ENCODE measurements around the gene PTPRD. TPM values are rescaled to one million over a fixed set of nuclear protein-coding genes. Genes with fewer than 3 reads are reported as not detected.
"Not testable (repeated sequence)": the region's sequence is repeated elsewhere in the genome, so short reads cannot be mapped to it uniquely, and the experiment has no call there.

PTPRD gene
- total RNA-seq, 1 experiment from 2014 or later: not detected

DNA sequence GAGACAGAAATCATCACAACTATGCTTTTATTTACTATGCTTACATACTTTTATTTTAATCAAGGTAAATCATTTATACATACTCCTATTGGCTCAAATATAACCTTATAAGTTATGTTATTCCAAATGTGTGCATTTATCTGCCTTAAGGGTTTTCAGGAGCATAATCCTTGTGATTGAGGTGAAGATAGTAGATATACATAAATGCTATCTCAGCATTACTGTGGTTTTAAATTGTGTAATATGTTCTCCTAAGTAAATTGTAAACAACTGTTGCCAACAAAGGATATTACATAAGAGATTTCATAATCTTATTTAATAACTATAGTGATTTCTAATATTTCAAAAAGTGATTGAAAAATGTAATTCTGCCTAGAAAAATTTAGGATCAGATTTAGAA lies 1438.4 kb downstream of the PTPRD start:
- no peak for DNase-seq (ENCODE audit: low read depth)

DNA sequence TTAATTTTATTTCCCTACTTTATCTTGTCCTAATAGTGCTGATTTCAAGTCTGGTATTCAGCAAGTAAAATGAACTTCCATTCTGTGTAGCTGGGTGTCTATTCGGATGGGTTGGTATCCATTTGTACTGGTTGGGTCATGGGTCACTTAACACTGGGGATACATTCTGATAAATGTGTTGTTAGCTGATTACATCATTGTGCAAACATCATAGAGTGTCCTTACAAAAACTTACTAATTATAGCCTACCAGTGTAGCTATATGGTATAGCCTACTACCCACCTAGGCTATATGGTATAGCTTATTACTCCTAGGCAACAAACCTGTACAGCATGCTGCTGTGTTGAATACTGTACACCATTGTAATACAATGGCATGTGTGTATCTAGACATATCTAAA lies 1439.5 kb downstream of the PTPRD start:
- no peak for DNase-seq (ENCODE audit: low read depth)

DNA sequence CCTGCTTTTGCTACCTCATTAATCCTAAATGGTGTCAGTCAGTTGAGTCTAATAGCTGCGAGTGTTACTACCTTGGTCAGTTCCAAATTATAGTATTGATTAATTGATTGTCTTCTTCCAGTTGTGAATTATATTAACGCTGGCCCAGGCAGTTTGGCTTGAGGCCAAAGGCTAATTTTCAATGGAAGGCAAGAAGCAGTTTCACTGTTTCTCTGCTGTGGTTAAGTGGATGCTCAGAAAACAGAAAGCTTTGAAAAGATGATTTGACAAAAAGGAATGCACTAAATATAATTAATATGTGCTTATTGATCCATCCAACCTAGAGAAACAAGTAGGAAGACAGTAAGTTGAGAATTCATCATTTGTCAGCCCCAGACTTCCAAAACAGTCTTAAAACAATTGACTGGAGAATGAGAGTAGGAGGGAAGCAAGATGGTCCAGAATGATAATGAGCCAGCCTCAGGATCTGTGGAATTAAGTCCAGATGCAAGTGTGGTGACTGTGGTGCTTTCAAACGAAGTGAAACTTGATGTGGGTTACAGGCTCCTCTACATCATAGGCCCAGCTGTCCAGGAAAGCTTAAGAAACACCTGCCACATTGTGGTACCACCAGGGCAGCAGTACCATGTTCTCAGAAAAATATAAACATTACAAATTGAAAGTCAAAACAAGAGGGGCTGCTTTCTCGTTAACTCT lies 1442.2 kb downstream of the PTPRD start:
- DNase-seq (ENCODE audit: low read depth): no peak

DNA sequence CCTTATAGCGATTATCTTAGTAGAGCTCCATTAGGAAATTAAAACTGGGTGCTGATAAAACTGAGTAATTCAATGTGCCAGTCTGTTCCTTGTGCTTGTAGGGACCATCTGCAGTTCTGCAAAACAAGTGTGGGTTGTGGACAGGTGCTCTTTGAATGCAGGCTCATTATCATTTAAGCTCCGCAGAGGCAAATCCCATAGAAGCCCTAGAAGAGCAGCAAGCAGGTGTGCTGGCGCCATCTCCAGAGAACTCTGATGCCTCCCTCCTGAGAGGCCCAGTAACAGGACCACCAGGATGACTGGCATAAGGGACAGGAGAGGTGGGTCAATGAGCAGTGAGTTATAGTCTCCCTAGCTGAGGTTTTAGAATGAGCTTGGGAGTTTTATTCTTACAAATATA lies 1470.8 kb downstream of the PTPRD start:
- no peak for DNase-seq (ENCODE audit: low read depth)

DNA sequence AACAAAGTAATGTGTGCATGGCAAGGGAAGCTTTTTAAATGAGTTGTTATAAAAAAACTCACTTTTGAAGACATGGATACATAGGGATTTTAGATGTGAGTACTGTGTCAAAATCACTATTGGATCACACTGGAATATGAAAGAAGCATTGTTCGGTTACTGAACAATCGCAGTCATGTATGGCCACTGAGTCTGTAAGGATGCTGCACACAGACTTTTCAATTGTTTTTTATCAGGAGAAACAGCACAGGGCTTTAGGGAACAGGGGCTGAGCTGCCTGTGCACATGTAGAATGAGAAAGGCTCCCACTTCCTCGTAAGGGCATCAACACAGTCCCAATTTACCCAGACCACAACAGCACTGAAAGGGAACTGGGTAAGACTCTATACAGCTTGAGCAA lies 1479.3 kb downstream of the PTPRD start:
- no peak for DNase-seq (ENCODE audit: low read depth)

DNA sequence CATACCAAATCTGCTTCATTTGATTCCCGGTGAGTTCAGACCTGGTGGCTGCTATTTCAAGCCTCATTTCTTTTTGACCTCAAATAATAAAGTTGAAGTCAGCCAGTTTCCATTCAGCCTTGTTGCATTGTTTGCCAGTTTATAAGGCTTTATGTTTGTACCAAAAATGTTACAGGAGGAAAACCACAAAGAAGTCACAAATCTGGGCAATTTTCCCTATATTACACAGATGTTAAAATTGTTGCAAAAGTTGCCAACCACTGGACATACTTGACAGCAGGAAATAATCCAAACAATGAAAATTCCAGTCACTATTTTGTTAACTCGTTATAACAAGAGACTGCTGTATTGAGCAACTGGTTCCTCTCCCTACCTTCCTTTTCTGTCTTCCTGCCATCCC lies 1488.2 kb downstream of the PTPRD start:
- no peak for DNase-seq (ENCODE audit: low read depth)

DNA sequence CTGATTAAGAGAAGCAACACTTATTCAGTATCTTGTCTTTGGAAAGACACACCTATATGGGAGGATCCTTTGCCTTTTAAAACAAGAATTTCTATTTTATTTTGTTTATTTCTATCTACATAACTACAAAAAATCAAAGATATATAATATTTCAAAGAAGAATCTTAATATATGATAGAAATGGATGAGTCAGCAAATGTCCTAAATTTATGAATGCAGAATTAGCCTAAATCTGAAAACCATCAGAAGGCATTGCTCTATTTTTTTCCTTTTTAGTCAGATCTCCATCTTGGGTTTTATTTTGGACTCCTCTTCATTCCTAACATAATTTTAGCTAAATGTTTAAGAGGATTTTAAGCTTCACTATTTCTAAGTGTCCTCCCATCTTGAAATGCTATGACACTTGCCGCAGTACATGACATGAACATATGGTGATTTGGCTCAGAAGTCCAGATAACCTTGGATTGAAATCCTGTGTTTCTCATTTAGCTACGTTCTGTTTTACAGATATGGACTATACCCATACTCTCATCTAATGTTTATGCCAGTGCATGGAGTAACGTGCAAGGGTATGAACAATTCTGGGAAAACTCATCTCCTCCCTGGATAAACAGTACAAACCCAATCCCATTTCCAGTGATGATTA lies 1490.4 kb downstream of the PTPRD start:
- no peak for DNase-seq (ENCODE audit: low read depth)

DNA sequence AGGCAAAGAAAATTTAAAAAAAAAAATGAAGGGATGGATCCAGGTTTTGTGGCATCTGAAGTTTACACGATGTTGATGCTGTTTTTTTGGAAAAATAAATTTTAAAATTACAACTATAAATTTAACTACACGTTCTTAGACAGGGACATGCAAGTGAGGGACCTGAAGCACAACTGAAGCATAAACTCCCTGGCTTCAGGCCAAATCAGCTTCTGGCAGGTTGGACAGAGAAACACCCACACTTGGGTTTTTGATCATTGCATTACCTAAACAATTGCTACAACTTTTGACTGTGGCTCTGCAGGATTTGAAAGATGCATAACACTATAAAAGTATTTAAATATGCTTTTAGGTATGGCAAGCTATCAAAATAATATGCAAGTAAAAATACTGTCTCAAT lies 1494.9 kb downstream of the PTPRD start:
- no peak for DNase-seq (ENCODE audit: low read depth)

DNA sequence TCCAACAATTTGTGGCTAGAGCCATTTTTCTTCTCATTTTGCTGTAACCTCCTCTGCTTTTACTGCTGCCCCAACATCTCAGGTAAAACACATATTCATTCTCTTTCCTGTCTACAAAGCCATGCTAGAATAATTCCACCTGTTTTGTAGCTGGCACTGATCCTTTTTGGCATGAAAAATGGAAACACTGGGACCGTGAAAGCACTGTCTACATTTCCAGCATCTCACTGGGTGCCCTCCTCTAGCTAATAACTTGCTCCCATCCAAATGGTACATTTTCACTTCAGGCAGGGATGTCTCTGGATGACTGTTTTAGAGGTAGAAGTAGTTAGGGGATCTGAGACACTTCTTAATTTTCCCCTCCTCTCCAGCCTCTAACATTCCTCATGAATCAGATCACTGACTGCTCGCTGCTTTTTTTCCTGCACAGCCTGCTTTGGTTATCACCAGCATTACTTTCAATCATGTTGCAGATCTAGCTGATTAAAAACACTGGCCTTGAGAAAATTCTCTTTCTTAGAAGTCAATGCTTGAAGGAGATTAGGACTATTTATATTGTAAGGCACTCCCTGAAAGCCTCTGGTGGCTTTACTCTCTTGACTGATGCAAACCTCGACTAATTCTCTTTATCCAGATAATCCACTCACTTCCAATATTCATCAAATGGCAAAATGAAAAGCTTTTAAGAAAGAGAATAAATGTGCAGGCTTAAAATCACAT lies 1500.6 kb downstream of the PTPRD start:
- DNase-seq (ENCODE audit: low read depth): no peak

DNA sequence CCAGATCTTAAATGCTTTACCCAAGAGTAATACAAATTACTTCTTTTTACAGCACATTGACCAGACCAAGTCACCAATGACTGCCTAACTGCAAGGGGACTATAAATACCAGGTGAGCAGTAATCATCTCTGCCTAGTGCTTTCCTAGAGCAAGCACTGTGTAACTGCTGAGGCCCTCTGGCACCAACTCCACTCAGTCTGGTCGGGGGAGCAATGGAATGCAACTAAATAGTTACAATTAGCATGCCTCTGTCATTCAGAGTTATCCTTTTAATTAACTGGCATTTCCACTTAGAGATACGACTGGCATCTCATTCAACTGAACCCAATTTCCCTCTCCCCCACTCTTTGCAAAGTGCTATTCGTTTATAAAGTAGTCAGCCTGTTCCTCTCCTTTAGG lies 1504.2 kb downstream of the PTPRD start:
- DNase-seq (ENCODE audit: low read depth): no peak

DNA sequence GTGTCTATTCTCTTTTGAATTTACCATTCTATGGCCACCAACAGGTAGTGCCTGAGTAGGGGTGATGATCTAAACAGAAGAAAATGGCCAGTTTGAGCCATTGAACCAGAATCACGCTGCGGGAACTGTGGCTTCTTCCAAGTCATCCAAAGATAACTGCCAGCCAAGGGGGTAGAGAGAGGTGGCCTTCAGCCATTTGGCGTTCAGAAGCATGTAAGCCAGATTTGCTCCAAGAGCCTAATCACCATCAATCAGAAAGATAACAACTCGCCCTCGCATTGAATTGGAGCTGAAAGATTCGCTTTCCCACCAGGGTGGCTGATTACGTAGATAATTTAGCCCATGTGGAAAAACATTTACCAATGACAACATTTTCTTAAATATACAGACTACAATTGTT lies 1510.5 kb downstream of the PTPRD start:
- no peak for DNase-seq (ENCODE audit: low read depth)

DNA sequence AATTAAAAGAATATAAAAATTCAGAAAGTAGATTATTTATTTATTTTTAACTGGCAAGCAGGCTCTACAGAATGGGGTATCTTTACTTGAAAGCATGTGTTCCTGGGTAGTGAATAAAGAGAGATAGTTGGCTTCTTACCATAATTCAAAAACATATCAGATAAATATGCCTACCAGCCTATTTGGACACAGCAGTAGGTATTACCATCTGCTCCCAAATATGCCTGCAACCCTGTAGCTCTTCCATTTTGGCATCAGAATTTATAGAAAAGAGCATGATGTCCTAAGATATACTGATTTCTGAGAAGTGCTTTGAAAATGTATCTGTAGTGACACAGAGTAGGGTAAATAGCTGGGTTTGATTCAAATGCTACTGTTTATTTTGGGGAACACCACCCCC lies 1512.7 kb downstream of the PTPRD start:
- no peak for DNase-seq (ENCODE audit: low read depth)

DNA sequence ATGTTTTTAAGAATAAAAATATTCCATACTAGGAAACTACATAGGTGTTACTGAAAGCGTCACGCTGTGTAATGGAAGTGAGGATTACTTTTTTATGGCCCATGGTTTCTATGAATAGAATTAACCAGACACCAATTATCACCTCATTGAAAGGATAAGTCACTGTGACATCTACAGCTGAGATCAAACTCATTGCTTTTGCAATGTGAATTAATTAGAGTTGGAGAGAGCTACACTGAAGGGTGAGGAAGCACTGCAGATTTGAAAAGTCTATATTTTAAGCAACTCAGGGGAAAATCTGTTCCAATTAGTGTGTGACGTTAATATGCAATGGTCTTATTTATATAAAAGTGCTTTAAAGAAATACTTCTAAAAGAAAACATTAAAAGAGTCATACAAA lies 1513.2 kb downstream of the PTPRD start:
- DNase-seq (ENCODE audit: low read depth): no peak

DNA sequence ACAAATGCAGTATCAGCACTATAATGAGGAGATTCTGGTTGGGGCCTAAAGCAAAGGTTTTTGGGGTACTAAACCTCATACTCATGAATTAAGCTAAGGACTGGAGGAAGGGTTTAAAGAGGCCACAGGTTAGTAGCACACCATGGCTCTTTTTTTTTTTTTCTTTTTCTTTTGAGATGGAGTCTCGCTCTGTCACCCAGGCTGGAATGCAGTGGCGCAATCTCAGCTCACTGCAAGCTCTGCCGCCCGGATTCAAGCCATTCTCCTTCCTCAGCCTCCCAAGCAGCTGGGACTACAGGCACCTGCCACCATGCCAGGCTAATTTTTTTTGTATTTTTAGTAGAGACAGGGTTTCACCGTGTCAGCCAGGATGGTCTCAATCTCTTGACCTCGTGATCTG lies 1515.5 kb downstream of the PTPRD start:
- DNase-seq (ENCODE audit: low read depth): not testable (repeated sequence)

DNA sequence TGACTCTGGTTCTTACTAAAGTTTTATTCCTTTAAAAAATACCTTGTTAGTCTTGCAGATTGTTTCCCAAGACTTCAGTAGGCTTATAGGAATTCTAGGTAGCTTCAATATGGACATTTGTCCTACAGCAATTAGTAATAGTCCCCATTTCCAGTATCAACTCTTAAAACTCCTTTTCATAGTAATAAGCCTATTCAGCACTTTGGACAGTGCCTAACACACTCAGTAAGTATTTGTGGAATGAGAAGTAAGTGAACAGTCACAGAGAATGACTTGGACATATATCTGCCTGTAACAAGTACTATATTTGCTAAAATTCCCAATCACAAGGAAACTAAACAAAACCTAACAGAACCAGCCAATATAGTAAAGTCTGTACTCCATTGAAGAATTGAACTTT lies 1521.4 kb downstream of the PTPRD start:
- no peak for DNase-seq (ENCODE audit: low read depth)

DNA sequence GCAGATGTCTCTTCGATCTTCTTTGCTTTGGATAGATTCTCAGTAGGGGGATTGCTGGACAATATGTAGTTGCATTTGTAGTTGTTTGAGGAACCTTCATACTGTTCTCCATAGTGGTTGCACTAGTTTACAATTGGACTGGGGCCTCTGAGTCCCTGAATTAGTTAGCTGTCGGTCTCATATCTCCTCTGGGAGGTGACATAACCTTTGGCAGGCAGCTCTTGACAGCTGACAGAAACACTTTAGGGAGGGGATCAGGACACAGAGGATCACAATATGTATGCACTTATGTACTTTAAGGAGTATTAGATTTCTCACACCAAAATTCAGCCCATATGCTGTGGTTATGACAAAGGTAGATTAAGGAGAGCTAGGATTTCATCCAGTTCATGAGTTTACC lies 1533.3 kb downstream of the PTPRD start:
- no peak for DNase-seq (ENCODE audit: low read depth)

DNA sequence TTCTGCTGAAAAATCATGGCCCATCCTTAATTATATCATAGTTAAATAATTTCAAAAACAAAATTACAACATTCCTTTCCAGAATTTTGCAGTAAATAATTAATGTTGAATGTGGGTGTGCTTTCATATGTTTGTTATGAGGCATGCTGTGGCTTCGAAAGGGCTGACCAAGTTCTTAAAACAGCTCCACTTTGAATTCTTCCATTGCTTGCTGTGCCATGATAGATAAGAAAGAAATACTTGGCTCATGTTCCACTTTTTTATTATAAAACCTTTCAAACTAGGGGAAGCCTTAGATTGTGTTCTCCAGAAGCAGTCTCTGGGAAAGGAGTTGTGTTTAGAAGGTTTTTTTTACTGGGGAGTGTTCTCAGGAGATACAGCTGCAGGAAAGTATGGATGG lies 1534.5 kb downstream of the PTPRD start:
- no peak for DNase-seq (ENCODE audit: low read depth)

DNA sequence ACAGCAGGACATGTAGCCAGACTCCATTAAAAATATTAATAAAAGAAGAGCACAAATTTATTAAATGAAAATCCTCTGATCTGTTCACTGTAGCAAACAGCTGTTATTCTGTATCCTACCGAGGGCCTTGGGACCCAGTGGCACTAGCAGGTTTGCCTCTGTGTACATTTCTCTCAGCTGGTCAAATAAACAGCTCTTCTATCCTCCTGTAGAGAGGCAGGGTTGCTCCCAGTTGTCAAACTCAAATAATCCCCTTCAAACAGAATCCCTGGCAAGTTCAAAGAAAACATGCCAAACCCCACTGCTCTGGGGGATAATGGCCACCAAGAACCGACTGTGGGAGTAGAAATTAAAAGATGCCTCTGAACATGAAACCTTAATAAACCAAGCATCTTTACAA lies 1551.2 kb downstream of the PTPRD start:
- no peak for DNase-seq (ENCODE audit: low read depth)

DNA sequence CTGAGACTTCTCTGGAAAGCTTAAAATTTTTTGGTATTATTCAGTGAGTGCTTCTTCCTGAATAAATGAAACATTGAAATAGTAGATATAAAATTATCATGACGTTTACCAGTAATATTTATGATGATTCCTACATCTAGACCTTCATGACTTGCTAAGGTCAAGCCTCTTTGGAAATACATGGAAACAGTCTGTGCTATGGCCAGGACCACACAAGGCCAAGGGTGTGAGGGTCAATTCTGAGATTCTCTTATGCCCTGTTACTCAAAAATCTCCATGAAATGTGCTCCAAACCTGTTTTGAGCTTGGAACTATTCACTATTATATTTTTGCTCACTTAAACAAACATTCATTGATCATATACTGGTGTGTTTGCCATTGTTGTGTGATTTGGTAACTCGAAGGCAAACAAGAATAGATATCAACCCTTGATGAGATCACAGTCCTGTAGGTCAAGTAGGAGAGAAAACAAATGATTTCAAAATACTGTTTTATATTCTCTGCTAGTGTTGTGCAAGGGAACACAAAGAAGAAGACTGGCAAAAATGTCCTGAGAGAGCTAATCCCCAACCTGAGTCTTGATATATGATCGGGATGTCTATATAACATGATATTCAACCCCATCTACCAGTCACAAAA lies 1558.3 kb downstream of the PTPRD start:
- no peak for DNase-seq (ENCODE audit: low read depth)

DNA sequence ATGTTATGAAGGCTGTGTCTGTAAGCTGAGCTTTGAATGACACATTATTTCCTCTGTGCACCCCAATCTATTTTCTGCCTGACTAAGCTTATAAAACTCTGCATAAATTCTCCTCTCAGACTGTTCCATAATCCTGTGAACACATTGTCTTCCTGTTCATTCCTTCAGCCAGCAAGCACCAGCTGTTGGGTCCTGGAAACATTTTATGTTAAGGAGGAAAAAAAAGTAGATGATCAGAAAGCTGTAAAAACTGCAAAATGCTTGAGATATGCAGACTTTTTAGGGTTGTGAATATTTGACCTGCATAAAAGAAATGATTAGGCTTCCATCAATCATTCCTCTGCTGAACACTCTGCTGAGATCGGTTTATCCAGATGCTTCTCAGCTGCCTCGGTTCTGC lies 1567.2 kb downstream of the PTPRD start:
- DNase-seq (ENCODE audit: low read depth): no peak

DNA sequence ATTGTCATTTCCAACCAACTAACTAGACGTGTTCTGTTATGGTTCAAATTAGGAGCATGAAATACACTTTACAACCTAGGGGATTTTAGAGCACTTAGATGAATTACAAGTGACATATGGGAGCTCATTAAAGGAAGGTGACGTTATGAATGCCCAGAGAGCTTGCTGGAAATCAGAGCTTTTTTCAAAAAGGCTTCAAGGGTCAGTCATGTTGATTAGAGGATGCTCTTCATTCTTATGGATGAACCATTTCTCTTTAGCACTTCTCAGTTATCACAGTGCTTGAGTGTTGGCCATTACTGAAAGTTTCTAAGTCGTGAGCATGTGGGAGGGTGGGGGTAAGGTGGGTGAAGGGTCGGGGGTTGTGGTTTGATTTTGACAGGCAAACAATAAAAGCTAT lies 1567.7 kb downstream of the PTPRD start:
- DNase-seq (ENCODE audit: low read depth): no peak

DNA sequence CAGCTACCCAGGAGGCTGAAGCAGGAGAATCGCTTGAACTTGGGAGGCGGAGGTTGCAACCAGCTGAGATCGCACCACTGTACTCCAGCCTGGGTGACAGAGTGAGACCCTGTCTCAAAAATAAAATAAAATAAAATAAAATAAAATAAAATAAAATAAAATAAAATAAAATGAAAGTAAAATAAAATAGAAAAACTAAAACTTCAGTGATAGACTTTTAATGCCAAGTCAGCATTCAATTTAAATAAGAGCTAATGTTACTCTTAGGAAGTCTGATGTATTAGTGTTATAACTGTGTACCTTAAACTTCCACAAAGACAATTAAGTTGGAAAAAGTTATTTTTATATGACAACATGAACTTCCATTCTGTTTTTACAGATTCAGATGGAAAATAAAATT lies 1569.0 kb downstream of the PTPRD start:
- DNase-seq (ENCODE audit: low read depth): not testable (repeated sequence)

DNA sequence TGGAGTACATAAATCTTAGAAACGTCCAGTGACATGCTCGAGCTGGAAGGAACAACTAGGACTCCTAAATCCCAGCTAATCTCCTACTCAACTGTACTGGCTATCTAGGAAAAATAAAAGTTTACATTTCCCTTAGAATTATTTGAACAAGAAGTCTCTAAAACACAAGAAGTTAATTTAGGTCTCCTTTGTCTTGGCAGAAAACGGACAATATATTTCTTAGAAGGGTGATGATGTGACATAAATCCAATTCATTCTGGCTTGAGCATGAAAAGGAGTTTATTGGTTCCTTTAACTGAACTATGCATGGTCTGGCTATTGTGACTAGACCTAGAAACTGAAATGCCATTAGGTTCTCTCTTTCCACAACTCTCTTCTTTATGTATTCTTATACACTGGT lies 1571.0 kb downstream of the PTPRD start:
- DNase-seq (ENCODE audit: low read depth): no peak

All from LHCN-M2 (cell line).